ENCODE measurements around the gene DLGAP4.

- TF ChIP-seq ZZZ3 (CRISPR knock-in tag; IDR thresholded peaks at IDR 0.05; ENCODE audit: borderline replicate concordance) (no peak), ZNF530 (CRISPR knock-in tag; IDR thresholded peaks at IDR 0.05; ENCODE audit: low read depth) (no peak), CTCF (CRISPR knock-in tag; IDR thresholded peaks at IDR 0.05) (no peak), CREB1 (IDR thresholded peaks at IDR 0.05) (no peak), CREB1 (CRISPR knock-in tag; IDR thresholded peaks at IDR 0.05) (no peak), POLR2AphosphoS5 (IDR thresholded peaks at IDR 0.05; ENCODE audit: low read depth, low read length) (no peak), ELF3 (CRISPR knock-in tag; IDR thresholded peaks at IDR 0.05) (no peak), ZBTB34 (CRISPR knock-in tag; IDR thresholded peaks at IDR 0.05) (no peak), BCL3 (CRISPR knock-in tag; IDR thresholded peaks at IDR 0.05) (no peak), TCF12 (IDR thresholded peaks at IDR 0.05) (no peak), TCF12 (CRISPR knock-in tag; IDR thresholded peaks at IDR 0.05) (no peak), ATF2 (CRISPR knock-in tag; IDR thresholded peaks at IDR 0.05) (no peak), POLR2A (IDR thresholded peaks at IDR 0.05; ENCODE audit: insufficient read depth in 1 of 2, low read depth in 2 of 2, low read length in 2 of 2) (no peak), GABPA (IDR thresholded peaks at IDR 0.05; ENCODE audit: low read depth, low read length) (no peak), GABPA (CRISPR knock-in tag; IDR thresholded peaks at IDR 0.05; ENCODE audit: low read depth) (no peak)
- TF ChIP-seq, protein P1, sequence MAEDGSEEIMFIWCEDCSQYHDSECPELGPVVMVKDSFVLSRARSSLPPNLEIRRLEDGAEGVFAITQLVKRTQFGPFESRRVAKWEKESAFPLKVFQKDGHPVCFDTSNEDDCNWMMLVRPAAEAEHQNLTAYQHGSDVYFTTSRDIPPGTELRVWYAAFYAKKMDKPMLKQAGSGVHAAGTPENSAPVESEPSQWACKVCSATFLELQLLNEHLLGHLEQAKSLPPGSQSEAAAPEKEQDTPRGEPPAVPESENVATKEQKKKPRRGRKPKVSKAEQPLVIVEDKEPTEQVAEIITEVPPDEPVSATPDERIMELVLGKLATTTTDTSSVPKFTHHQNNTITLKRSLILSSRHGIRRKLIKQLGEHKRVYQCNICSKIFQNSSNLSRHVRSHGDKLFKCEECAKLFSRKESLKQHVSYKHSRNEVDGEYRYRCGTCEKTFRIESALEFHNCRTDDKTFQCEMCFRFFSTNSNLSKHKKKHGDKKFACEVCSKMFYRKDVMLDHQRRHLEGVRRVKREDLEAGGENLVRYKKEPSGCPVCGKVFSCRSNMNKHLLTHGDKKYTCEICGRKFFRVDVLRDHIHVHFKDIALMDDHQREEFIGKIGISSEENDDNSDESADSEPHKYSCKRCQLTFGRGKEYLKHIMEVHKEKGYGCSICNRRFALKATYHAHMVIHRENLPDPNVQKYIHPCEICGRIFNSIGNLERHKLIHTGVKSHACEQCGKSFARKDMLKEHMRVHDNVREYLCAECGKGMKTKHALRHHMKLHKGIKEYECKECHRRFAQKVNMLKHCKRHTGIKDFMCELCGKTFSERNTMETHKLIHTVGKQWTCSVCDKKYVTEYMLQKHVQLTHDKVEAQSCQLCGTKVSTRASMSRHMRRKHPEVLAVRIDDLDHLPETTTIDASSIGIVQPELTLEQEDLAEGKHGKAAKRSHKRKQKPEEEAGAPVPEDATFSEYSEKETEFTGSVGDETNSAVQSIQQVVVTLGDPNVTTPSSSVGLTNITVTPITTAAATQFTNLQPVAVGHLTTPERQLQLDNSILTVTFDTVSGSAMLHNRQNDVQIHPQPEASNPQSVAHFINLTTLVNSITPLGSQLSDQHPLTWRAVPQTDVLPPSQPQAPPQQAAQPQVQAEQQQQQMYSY (CRISPR knock-in tag; IDR thresholded peaks at IDR 0.05), result no peak
Observed at GRCh38 chr20:36421641-36422040, 115.5 kb downstream of the DLGAP4 start.

All from HepG2 (cell line).